HG02798 (cell line): ENCODE data around the gene RCAN1.

Source experiments
- ATAC-seq: cut with Tn5 transposase; IDR thresholded peaks from one replicate; pipeline ENCODE4 v1.9.1; 2021; ENCODE audit warnings: mild to moderate bottlenecking; ENCODE audit not compliant: unreplicated experiment, poor library complexity

RCAN1 gene

GRCh38 chr21:34548781-34549376 is 66.0 kb downstream of the RCAN1 start:
- ATAC-seq: no peak

DNA sequence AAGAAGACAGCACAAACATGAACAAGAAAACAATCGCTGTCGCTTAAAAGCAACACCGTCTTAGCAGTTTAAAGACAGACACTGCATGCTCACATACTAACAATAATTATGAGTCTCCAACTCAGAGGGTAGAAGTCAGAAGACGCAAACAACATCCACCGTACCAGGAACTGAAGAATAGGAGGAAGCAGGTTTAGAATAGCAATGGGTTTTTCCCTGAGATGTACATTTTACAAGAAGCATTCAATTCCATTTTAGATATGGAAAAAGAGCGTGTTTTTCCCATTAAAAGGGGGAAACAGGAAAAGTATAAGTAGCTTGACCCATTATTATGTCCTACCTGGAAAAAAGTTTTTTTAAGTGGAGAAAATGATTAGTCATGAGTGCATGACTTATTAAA is 68.4 kb downstream of the RCAN1 start:
- ATAC-seq: no peak

DNA sequence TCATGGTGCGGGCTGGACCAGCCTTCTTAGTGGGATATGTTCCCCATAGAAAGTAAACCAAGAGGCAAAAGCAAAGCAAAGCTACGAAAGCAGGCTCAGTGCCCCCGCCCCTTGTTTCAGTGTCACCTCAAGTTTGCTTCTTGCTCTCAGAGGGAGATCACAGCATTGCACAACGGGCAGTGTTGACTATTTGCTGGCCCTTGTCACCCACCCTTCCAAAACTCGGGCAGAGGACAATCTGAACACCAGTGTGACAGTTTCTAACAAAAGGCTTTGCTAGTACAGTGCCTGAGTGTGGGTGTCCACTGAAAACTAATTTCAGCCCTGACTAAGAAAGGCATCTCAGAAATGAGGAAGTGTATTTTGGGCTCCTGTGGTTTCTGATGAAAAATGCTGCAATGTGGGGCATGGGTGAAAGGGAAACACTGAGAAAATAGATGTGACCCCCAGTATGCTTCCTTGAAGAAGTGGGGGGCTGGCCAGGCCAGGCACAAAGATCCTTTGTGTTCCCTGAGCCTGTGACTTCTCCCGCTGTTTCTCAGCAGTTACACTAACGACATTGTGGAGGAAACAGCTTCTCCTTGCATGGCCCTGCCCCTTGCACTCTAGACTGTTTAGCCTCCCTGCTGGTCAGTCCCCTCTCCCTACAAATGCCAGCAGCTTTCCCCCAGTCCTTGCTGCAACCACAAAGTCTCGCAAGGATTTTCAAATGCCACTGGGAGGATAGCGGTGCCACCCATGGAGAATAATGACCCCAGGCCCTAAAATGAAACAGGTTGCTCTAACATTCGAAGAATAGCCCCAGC is 69.6 kb downstream of the RCAN1 start:
- peak; percentile 85 for ATAC-seq

GRCh38 chr21:34544032-34544496 is 70.8 kb downstream of the RCAN1 start:
- no peak for ATAC-seq

DNA sequence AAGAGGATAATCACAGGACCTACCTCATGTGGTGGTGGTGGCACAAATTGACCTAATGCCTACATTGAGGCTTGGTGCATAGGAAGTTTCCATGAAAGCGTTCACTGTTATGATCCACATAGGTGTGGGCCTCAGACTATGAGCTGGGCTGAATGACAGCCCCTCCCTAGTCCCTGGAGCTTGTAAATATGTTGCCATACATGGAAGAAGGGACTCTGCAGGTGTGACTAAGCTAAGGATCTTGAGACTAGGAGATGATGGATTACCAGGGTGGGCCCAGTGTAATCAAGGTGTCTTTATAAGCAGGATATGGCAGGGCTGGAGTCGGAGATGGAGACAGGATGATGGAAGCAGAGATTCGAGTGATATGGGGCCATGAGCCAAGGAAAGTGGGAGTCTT is 71.9 kb downstream of the RCAN1 start:
- no peak for ATAC-seq

DNA sequence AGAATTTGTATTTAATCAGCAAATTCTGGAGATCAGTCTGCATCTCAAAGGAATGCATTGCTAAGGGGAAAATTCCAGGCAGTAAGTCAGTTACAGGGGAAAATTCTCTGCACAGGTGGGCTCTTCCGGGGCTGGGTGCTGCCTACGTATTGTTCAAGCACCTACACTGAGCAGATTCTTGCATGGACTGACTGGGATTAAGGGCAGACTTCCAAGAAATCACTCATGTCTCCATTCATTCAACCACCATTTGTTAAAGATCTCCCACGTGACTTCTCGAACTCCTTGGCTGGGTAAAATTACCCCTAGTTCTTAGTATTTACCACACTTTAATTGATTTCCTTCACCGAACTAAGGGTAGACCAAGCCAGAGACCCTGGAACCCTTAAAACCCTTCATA is 74.7 kb downstream of the RCAN1 start:
- no peak for ATAC-seq

- no peak for ATAC-seq
Measured at GRCh38 chr21:34537838-34538237, 77.1 kb downstream of the RCAN1 start.

DNA sequence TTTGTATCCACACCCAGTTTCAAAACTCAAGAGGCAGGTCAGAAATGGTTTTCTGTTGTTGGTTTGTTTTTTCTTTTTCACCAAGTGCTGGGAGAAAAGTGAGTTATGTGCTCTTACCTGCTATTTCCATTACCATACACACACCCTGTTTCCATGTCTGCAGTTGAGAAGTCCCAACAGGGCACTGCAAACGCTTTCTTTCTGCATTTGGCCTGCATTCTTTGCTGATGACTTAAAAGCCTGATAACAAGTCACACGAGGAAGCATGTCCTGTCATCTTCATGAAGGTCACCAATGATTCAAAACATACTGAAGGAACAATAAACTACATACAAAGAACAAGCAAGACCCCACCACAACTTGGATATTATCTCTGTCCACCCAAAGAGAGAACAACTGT is 78.1 kb downstream of the RCAN1 start:
- ATAC-seq: no peak

DNA sequence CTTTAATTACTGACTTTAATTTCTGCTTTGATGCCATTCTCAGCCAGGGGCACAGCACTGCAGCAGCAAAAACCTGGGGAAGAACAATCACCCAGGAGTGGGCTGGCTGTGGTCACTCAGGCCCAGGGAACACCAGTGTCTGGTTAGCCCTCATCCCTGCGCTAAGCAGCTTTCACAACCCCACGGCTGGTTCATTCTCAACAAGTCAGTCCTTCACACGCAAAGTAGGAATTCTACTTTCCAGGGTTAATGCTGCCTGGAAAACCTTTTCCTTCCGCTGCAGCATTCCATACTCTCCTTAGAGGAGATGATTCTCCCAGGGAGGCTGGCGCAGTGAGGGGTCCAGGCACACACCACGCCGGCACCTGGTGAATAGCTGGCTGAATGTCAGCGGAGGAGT is 78.6 kb downstream of the RCAN1 start:
- no peak for ATAC-seq

- no peak for ATAC-seq
Measured at GRCh38 chr21:34535886-34536285, 79.0 kb downstream of the RCAN1 start.

GRCh38 chr21:34534522-34534921 is 80.4 kb downstream of the RCAN1 start:
- ATAC-seq: peak; percentile 47

- no peak for ATAC-seq
Measured at GRCh38 chr21:34533938-34534337, 81.0 kb downstream of the RCAN1 start.

DNA sequence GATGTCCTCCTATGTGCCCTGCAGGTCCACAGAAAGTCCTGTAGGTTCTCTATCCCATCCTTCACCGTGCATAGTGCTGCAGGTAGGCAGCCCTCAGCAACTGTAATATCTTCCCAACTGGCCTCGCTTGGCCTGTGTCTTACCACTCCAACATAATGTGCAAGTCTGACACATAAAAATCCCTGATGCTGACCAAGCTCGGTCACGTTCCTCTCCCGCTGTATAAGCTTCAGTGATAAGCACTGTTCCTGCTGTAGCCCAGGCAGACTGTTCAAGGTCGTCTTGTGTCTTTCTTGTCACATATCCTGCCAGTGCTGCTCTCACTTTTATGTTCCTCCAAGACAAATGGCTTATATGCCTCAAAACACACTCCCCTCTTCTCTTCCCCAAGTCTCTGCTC is 83.5 kb downstream of the RCAN1 start:
- ATAC-seq: no peak

GRCh38 chr21:34530261-34530660 is 84.7 kb downstream of the RCAN1 start:
- ATAC-seq: no peak

- ATAC-seq: no peak
Measured at GRCh38 chr21:34528131-34528561, 86.8 kb downstream of the RCAN1 start.

GRCh38 chr21:34526618-34527290 is 88.2 kb downstream of the RCAN1 start:
- ATAC-seq: peak; percentile 70

DNA sequence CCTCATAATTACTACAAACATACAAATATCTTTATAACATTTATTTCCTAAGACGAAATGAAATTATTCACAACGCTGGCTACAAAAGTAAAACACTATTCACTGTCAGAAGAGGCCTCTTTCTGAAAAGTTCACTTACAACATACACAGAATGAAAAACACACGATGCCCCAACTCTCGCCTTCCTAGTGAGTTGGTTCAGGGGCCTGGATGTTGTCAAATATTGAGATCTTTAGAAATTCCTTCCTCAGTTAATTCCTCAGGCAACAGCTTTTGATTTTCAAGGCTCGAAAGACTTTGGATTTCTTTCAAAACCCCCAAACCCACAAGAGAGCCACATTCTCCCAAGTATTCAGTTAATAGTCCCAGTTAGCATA is 88.7 kb downstream of the RCAN1 start:
- no peak for ATAC-seq

- no peak for ATAC-seq
Measured at GRCh38 chr21:34524646-34525601, 90.0 kb downstream of the RCAN1 start.

- no peak for ATAC-seq
Measured at GRCh38 chr21:34523019-34523555, 91.8 kb downstream of the RCAN1 start.

GRCh38 chr21:34522284-34522683 is 92.6 kb downstream of the RCAN1 start:
- ATAC-seq: no peak
